Esophagus (tissue), 2 donors: Measurements from ENCODE around the gene SFMBT2. TPM values are rescaled to one million over a fixed set of nuclear protein-coding genes. Genes with fewer than 3 reads are reported as not detected.

Source experiments
- H3K27ac ChIP-seq, 2 donors: one replicate each; pipeline ENCODE4 v1.5.1; 2013; ENCODE audit warnings: low read depth in 2 of 2, mild to moderate bottlenecking in 2 of 2, inconsistent platforms in 1 of 2, low read length in 1 of 2, moderate library complexity in 1 of 2
- H3K27me3 ChIP-seq, 2 donors: one replicate each; pipeline ENCODE4 v1.6.1; 2013; ENCODE audit warnings: low read length in 2 of 2, control low read depth in 1 of 2, mild to moderate bottlenecking in 1 of 2; ENCODE audit not compliant: insufficient read depth in 2 of 2, control insufficient read depth in 1 of 2
- H3K36me3 ChIP-seq, 2 donors: one replicate each; pipeline ENCODE4 v1.6.1; 2013; ENCODE audit warnings: low read length in 1 of 2; ENCODE audit not compliant: control insufficient read depth in 2 of 2, insufficient read depth in 2 of 2
- H3K4me1 ChIP-seq, 2 donors: one replicate each; pipeline ENCODE4 v1.6.1; 2013; ENCODE audit warnings: low read length in 1 of 2; ENCODE audit not compliant: control insufficient read depth in 2 of 2, insufficient read depth in 2 of 2
- H3K4me3 ChIP-seq, 2 donors: one replicate each; pipeline ENCODE4 v1.5.1; 2013; ENCODE audit warnings: low read length in 2 of 2, mild to moderate bottlenecking in 2 of 2, low read depth in 1 of 2, moderate library complexity in 1 of 2
- H3K9me3 ChIP-seq, 2 donors: one replicate each; pipeline ENCODE4 v1.6.1; 2013; ENCODE audit warnings: mild to moderate bottlenecking in 2 of 2, low read depth in 1 of 2, low read length in 1 of 2, moderate library complexity in 1 of 2; ENCODE audit not compliant: control insufficient read depth in 2 of 2, insufficient read depth in 1 of 2
- WGBS, 2 donors: extraction: QIAGEN DNeasy Blood & Tissue Kit; methylation state at CpG; one replicate each; pipeline ENCODE4 v1.1.7; 2013; 5-methylcytosine and 5-hydroxymethylcytosine counted together
- polyA plus RNA-seq, 2 donors: library from polyadenylated mRNA; stranded (reverse); fragments of 200-250 nt; gene quantifications; one replicate each; pipeline ENCODE4 v1.2.3, GENCODE V29; 2013
- donor health status: healthy with polysubstance abuse.
- donor health status: Bipolar disorder and iron deficiency.

Gene SFMBT2
- polyA plus RNA-seq, 2 donors = 0.45 to 0.55 TPM

DNA sequence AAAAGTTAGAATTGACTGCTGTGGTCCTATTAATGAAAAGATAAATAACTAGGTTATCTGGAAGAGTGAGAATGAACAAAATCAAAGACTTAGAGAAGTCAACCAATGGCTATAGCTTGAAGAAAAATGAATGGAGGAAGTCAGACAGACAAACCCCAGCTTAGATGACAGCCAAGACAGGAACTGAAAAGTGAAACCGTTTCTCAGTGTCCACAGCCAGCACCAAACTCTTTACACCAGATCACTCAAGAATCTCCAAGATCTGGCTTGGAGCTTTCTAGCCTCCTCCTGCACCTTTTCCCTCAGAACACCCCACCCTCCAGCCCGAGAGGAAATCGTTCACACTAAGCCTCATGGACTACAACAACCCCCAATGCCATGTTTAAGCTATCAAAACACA is 167.0 kb downstream of the SFMBT2 start:
- no peak overlapping the region for H3K27ac ChIP-seq
- H3K27me3 ChIP-seq = no peaks in the 10 kb centered on the region
- no peaks in the 10 kb centered on the region for H3K36me3 ChIP-seq
- no peaks in the 10 kb centered on the region for H3K9me3 ChIP-seq
- no peaks in the 10 kb centered on the region for H3K4me1 ChIP-seq
- H3K4me3 ChIP-seq = no peak overlapping the region
- WGBS, 2 donors = 51 to 53% methylated on average over 3 of the region's 3 CpGs

DNA sequence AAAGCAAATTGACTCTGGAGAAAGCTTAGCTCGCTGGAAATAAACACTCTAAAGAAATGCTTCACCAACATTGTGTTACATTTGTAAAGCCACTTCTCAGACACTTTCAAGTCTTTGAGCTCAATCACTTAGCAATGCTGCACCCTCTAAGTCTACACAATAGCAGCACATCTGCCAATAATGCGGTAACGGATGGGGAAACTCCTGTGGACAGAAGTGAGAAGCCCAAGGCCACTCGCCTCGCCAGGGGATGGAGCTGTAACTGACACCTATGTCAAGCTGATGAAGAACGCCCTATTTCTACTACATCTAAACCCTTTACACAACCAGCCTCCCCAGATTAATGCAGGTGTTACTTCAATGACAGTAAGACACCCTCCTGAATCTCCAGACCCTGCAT is 167.7 kb downstream of the SFMBT2 start:
- 90 to 92% methylated on average over 6 of the region's 6 CpGs for WGBS, 2 donors

DNA sequence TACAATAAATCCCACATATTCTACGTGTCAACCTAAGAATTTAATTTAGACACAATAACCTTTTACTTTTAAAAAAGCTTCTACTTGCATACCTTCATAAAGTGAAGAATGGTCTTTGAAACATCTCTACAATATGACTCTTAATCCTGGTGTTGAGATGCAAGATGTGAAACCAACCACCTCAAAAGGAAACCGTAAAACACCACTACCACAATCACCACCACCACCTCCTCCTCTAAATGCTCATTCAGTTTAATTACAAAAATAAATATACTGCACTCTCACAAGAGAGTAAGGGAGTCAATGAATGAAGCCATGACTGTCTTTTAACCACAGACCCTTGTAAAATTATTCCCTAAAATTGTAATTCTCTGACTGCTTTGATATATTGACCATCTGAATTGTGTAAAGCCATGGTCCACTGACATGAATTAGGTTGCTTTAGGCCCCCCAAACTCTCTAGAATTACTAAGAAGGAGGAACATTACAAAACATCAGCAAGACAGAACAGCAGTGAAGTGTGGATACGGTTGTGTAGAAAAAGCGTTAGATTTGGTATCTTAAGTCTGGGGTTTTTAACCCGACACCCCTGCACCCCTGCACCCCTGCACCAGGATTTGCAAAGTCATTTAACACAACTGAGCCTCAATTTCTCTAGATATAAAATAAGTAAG is 171.4 kb downstream of the SFMBT2 start:
- Histone ChIP-seq H3K9me3 (no peaks in the 10 kb centered on the region), H3K27me3 (no peaks in the 10 kb centered on the region), H3K36me3 (no peaks in the 10 kb centered on the region), H3K27ac (no peak overlapping the region), H3K4me3 (no peak overlapping the region), H3K4me1 (no peaks in the 10 kb centered on the region)
- WGBS, 2 donors = 75 to 77% methylated on average over 5 of the region's 5 CpGs

More for the DNA sequence above, 167.7 kb downstream of the SFMBT2 start:
- H3K4me3 ChIP-seq = no peak overlapping the region
- no peaks in the 10 kb centered on the region for H3K4me1 ChIP-seq
- no peaks in the 10 kb centered on the region for H3K27me3 ChIP-seq
- H3K9me3 ChIP-seq = no peaks in the 10 kb centered on the region
- H3K36me3 ChIP-seq = no peaks in the 10 kb centered on the region
- no peak overlapping the region for H3K27ac ChIP-seq

DNA sequence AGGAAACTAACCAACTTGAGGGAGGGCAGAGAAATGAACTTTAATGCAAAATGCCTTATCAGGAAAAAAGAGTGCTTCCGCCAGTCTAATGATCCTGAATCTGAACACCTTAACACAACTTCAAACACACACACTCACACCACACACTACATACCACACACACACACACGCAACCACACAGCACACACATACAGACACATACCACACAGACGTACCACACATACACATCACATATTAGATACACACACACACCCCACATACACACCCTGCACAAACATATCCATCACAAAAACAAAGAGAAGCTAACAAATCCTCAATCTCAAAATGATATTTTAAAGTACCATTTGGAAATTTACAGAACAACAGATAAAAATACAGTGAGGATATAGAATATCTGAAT is 175.5 kb downstream of the SFMBT2 start:
- H3K4me1 ChIP-seq = no peaks in the 10 kb centered on the region
- WGBS, 2 donors = 93 to 95% methylated on average over 3 of the region's 3 CpGs
- H3K27ac ChIP-seq = no peak overlapping the region
- H3K36me3 ChIP-seq = no peaks in the 10 kb centered on the region
- H3K9me3 ChIP-seq = no peaks in the 10 kb centered on the region
- H3K27me3 ChIP-seq = no peaks in the 10 kb centered on the region
- H3K4me3 ChIP-seq = no peak overlapping the region

DNA sequence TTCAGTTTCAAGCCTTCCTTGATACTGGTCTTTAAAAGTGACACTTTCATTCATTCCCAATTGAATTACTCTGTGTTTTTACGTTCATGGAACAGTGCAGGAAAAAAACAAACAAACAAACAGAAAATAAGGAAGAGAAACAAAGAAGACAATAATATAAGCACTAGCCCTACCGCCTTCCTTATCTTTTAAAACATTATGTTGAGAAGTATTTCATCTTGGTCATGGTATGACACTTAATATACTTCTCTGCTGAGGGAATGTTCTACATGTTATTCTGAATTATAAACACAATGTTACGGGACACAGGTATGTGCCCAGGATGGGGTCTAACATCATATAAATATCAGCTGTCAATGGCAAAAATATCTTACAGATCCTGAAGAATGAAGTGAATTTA is 176.7 kb downstream of the SFMBT2 start:
- H3K9me3 ChIP-seq = no peaks in the 10 kb centered on the region
- no peak overlapping the region for H3K27ac ChIP-seq
- H3K4me1 ChIP-seq = no peaks in the 10 kb centered on the region
- no peaks in the 10 kb centered on the region for H3K36me3 ChIP-seq
- no peak overlapping the region for H3K4me3 ChIP-seq
- H3K27me3 ChIP-seq = no peaks in the 10 kb centered on the region
- WGBS, 2 donors = 83% methylated on average over 3 of the region's 3 CpGs

DNA sequence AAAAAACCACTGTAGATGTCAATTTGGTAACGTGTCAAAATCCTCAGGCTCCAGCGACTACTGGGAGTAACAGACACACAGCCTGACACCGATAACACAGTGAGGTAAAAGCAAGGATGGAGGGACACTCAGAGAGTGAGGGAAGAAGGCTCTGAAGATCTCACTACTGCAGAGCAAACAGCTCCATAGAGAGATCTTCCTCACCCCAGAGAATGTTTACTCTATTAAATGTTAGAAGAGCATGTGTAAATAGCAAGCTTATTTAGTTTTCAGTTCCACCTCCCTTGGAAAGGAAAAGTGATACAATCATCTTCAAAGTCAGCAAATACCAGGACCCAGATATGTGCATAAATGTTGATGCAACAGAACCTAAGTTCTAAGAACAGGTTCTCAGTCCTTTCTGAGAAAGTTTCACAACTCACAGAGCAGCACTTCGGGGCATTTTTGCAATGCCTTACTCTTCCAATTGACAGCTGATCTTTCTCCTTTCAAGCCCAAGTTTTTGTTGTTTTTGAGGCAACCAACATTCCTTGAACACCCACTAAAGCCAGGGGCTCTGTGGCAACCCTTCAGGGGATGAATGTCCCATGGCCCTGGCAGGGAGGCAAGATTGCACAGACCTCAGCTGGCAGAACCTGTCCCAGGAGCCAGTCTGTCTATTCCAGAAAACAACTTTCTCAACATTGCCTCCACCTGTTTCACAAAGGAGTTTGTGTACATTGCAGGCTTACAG is 177.4 kb downstream of the SFMBT2 start:
- H3K27ac ChIP-seq = no peak overlapping the region
- H3K36me3 ChIP-seq = no peaks in the 10 kb centered on the region
- H3K4me3 ChIP-seq = no peak overlapping the region
- 63 to 66% methylated on average over 4 of the region's 4 CpGs for WGBS, 2 donors
- no peaks in the 10 kb centered on the region for H3K4me1 ChIP-seq
- H3K27me3 ChIP-seq = no peaks in the 10 kb centered on the region
- no peaks in the 10 kb centered on the region for H3K9me3 ChIP-seq

DNA sequence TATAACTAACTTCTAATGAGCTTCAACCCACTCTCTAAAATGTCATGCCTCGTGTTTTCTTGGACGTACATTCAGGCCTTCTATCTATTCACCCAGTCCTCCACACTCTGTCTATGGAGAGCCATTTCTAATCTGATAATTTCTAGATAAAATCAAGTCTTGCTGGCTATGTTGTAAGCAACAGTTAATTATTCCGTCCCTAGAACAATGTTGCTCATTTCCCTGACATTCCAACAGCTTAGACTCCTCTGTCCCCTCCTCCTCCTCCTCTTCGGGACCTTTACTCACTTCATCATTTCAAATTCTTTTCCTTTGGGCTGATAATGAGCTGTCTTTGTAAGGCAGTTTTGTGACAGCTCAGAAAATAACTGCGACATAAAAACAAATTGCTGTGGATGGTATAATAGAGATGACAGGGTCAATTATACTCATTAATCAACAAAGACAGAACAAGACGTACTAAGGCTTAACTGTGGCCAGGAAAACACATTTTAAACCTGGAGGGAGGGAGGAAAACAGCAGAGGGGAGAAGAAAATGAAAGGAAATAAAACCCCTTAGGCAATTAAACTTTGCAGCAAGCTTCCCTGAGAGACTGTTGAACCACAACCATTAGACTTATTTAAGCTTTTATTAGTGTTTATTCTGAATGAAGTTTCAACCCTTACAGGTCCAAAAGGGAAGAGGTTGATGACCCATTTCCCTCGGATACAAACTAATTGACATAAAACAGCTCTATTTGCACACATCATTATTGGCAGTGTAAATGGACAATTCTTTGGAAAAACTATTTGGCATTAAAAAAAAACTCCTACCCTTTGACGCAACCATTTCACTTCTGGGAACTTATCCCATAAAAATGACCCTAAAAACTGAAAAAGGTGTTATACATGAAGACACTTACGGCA is 179.1 kb downstream of the SFMBT2 start:
- Histone ChIP-seq H3K4me3 (no peak overlapping the region), H3K4me1 (no peaks in the 10 kb centered on the region), H3K9me3 (no peaks in the 10 kb centered on the region), H3K36me3 (peaks cover 0 to 4% of the 10 kb centered on the region in 2 donors), H3K27me3 (no peaks in the 10 kb centered on the region), H3K27ac (no peak overlapping the region)
- 65 to 69% methylated on average over 9 of the region's 9 CpGs for WGBS, 2 donors

DNA sequence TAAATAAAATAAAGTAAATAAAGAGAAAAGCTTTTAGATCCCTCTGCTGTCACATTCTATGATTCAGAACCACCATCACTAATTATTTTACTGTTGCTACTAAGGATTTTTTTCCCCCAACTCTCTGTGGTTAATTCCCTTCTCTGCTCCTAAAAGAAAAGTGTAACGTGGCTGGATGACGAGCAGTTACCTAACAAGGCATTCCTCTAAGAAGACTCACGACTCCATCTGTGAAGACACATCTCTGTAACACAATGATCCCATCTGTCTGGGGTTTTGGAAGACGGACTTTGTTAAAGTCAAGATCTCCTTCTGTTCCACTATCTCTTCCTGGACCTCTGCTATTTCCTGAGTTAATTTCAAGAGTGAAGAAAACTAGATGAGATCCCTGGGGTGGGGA is 179.9 kb downstream of the SFMBT2 start:
- Histone ChIP-seq H3K9me3 (no peaks in the 10 kb centered on the region), H3K36me3 (peaks cover 0 to 4% of the 10 kb centered on the region in 2 donors), H3K27me3 (no peaks in the 10 kb centered on the region), H3K4me1 (no peaks in the 10 kb centered on the region), H3K4me3 (no peak overlapping the region), H3K27ac (no peak overlapping the region)
- WGBS, 2 donors = 88 to 91% methylated on average over 4 of the region's 4 CpGs

DNA sequence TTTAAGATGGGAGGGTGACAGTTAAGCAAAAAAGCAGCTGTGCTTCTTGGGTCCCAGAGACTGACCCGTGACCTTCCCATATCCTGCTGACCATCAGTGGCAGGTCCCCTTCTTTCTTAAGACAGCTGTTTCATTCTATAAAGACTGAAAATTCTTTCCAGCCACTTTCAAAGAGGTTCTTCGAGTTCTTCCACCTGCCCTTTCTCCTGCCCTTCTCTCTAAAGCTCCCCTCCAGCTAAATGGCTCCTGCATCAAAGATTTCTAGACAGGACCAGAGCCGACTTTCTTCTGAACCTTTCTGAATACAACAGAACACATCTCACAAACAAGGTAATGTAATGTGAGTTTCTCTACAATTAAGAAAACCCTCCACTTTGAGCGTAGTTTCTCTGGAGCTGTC is 180.8 kb downstream of the SFMBT2 start:
- peaks cover 0 to 4% of the 10 kb centered on the region in 2 donors for H3K36me3 ChIP-seq
- H3K9me3 ChIP-seq = no peaks in the 10 kb centered on the region
- no peaks in the 10 kb centered on the region for H3K4me1 ChIP-seq
- no peak overlapping the region for H3K4me3 ChIP-seq
- no peak overlapping the region for H3K27ac ChIP-seq
- WGBS, 2 donors = 62 to 86% methylated on average over 4 of the region's 4 CpGs
- no peaks in the 10 kb centered on the region for H3K27me3 ChIP-seq
